ENCODE measurements around the gene MYO5C. TPM values are rescaled to one million over a fixed set of nuclear protein-coding genes. Genes with fewer than 3 reads are reported as not detected.
A peak's percentile ranks its signal among the peaks of the same experiment; 100 is the strongest.

MYO5C gene
- total and polyA plus RNA-seq, 2 of the 13 experiments (the other 11 are each of a cell fraction or from before 2014, with no cell fraction given): 15.7 to 23.7 TPM

DNA sequence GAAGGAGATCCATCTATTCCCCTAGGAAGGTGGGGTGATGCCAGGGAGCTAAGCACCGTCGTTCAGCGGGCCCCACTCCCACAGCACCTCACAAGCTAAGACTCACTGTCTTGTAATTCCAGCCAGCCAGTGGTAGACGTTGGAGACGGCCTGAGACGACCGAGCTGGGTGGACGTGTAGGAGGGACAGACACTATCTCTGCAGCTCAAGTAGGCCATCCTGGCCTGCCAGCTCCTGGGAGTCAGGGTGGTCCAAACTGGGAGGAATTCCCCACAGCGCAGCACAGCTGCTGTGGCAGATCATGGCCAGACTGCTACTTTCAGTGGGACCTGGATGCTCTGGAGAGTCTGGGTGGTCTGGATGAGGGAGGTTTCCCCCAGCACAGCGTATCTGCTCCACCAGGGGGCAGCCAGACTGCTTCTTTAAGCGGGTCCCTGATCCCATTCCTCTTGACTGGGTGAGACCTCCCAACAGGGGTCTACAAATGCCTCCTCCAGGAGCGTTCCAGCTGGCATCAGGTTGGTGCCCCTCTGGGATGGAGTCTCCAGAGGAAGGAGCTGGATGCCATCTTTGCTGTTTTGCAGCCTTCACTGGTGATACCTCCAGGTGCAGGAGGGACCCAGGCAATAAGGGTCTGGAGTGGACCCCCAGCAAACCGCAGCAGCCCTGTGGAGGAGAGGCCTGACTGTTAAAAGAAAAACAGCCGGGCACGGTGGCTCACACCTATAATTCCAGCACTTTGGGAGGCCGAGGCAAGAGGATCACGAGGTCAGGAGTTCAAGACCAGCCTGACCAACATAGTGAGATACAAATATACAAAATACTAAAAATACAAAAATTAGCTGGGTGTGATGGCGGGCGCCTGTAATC lies 132.0 kb downstream of the MYO5C start:
- ATAC-seq: peak; percentile 83
- H3K4me3 ChIP-seq (replicated peaks in 1 of 3; ENCODE audit: insufficient read depth in 1 of 3, low read depth in 2 of 3, low read length in 3 of 3): no peak overlapping the region
- POLR2A ChIA-PET: no interaction called here

More for the DNA sequence above, 132.0 kb downstream of the MYO5C start:
- intact Hi-C loops (cut with micrococcal nuclease; ENCODE audit: unreplicated experiment): loop anchor here (1.0 kb wide), 1 partner anchor 45 kb away; no protein-coding TSS in a partner anchor
- no TSS peak for BruUV-seq (replicated peaks)
- in situ Hi-C loops (cut with HindIII; ENCODE audit: extremely low pct_ligation_motif_present, low pct_unique_long_range_greater_than_20kb): no loop called here
- Histone ChIP-seq H2AFZ (ENCODE audit: low read length) (no peak overlapping the region), H3K9me3 (ENCODE audit: low read length) (no peaks in the 10 kb centered on the region), H3K4me2 (ENCODE audit: low read depth, low read length) (no peak overlapping the region), H3K79me2 (ENCODE audit: insufficient read depth, low read length) (no peaks in the 10 kb centered on the region), H3K9ac (ENCODE audit: insufficient read depth, low read depth, low read length) (no peak overlapping the region), H3K36me3 (replicated peaks in 1 of 2; ENCODE audit: control insufficient read depth in 1 of 2, insufficient read depth in 2 of 2, low read length in 2 of 2) (peaks cover 0 to 13% of the 10 kb centered on the region in 2 experiments; a peak in 2 of 5 replicates), H4K20me1 (ENCODE audit: insufficient read depth, low read length) (no peaks in the 10 kb centered on the region), H3K27me3 (ENCODE audit: control insufficient read depth in 1 of 2, insufficient read depth in 2 of 2, low read length in 2 of 2) (no peaks in the 10 kb centered on the region), H3K27ac (ENCODE audit: extremely low read length, insufficient read depth, low read length) (no peak overlapping the region), H3K4me1 (ENCODE audit: insufficient read depth, low read length) (no peaks in the 10 kb centered on the region)
- CTCF ChIA-PET (ENCODE audit: low intra/inter-chr PET ratio, low total read pairs): interaction anchor here (1.8 kb wide), 1 partner anchor 45 kb away, joined by 4 read pairs; no protein-coding TSS in a partner anchor
- TF ChIP-seq, protein P1, sequence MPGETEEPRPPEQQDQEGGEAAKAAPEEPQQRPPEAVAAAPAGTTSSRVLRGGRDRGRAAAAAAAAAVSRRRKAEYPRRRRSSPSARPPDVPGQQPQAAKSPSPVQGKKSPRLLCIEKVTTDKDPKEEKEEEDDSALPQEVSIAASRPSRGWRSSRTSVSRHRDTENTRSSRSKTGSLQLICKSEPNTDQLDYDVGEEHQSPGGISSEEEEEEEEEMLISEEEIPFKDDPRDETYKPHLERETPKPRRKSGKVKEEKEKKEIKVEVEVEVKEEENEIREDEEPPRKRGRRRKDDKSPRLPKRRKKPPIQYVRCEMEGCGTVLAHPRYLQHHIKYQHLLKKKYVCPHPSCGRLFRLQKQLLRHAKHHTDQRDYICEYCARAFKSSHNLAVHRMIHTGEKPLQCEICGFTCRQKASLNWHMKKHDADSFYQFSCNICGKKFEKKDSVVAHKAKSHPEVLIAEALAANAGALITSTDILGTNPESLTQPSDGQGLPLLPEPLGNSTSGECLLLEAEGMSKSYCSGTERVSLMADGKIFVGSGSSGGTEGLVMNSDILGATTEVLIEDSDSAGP (CRISPR knock-in tag; IDR thresholded peaks at IDR 0.05; ENCODE audit: borderline replicate concordance): peak; percentile 28; the same call in 1 of the 2 replicates
- TF ChIP-seq, protein P2, sequence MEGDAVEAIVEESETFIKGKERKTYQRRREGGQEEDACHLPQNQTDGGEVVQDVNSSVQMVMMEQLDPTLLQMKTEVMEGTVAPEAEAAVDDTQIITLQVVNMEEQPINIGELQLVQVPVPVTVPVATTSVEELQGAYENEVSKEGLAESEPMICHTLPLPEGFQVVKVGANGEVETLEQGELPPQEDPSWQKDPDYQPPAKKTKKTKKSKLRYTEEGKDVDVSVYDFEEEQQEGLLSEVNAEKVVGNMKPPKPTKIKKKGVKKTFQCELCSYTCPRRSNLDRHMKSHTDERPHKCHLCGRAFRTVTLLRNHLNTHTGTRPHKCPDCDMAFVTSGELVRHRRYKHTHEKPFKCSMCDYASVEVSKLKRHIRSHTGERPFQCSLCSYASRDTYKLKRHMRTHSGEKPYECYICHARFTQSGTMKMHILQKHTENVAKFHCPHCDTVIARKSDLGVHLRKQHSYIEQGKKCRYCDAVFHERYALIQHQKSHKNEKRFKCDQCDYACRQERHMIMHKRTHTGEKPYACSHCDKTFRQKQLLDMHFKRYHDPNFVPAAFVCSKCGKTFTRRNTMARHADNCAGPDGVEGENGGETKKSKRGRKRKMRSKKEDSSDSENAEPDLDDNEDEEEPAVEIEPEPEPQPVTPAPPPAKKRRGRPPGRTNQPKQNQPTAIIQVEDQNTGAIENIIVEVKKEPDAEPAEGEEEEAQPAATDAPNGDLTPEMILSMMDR (CRISPR knock-in tag; IDR thresholded peaks at IDR 0.05): peak; percentile 49
- TF ChIP-seq ZNF775 (CRISPR knock-in tag; IDR thresholded peaks at IDR 0.05; ENCODE audit: borderline replicate concordance) (no peak), NFYB (CRISPR knock-in tag; IDR thresholded peaks at IDR 0.05) (no peak), STAG1 (CRISPR knock-in tag; IDR thresholded peaks at IDR 0.05) (peak; percentile 41)
- DNase-seq (ENCODE audit: low spot score): no peak
- FAIRE-seq: no peak
- 96% methylated on average over 15 of the region's 19 CpGs for WGBS (ENCODE audit: low lambda C conversion rate)
